HUES48 (cell line): Measurements from ENCODE around the gene ALDH1L1.

Experiments used
- H3K27ac ChIP-seq: one replicate; pipeline ENCODE4 v1.7.0; 2013; ENCODE audit warnings: low read depth, low read length, inconsistent platforms
- H3K27me3 ChIP-seq: 2 replicates; pipeline ENCODE4 v1.6.1; 2013; ENCODE audit warnings: mild to moderate bottlenecking, low read length; ENCODE audit not compliant: control insufficient read depth, insufficient read depth
- H3K36me3 ChIP-seq: 2 replicates; pipeline ENCODE4 v1.6.1; 2013; ENCODE audit warnings: low read length; ENCODE audit not compliant: control insufficient read depth, insufficient read depth
- H3K4me1 ChIP-seq: 2 replicates; pipeline ENCODE4 v1.6.1; 2013; ENCODE audit warnings: mild to moderate bottlenecking, low read length; ENCODE audit not compliant: control insufficient read depth, insufficient read depth
- H3K4me3 ChIP-seq: 2 replicates; pipeline ENCODE4 v1.5.1; 2013; ENCODE audit warnings: mild to moderate bottlenecking, low read depth, low read length
- H3K9ac ChIP-seq: 2 replicates; pipeline ENCODE4 v1.6.1; 2013; ENCODE audit warnings: mild to moderate bottlenecking, low read depth, low read length, moderate library complexity
- H3K9me3 ChIP-seq: 2 replicates; pipeline ENCODE4 v1.6.1; 2013; ENCODE audit warnings: low read length; ENCODE audit not compliant: control insufficient read depth, insufficient read depth

The ALDH1L1 gene

GRCh38 chr3:126180477-126181397 is at the start of gene ALDH1L1:
TSS of gene ALDH1L1 (minus strand) at chr3:126180586. CDS start at chr3:126160979, 19,607 bp downstream.
- Histone ChIP-seq H3K9ac (no peak within 1 kb of the TSS; the same call in 1 of the 2 replicates), H3K4me3 (peak within 1 kb of the TSS; percentile 62), H3K27ac (peak within 1 kb of the TSS; percentile 55)

GRCh38 chr3:126226374-126226773 is 46.0 kb upstream of the ALDH1L1 start:
- Histone ChIP-seq H3K4me1 (no peaks in the 10 kb centered on the region), H3K4me3 (no peak overlapping the region), H3K9ac (no peak overlapping the region), H3K27me3 (no peaks in the 10 kb centered on the region), H3K9me3 (no peaks in the 10 kb centered on the region; the same call in 1 of the 2 replicates), H3K36me3 (no peaks in the 10 kb centered on the region), H3K27ac (no peak overlapping the region)

More at GRCh38 chr3:126180477-126181397, at the start of gene ALDH1L1:
- no peaks in the 10 kb centered on the region for H3K9me3 ChIP-seq
- no peaks in the 10 kb centered on the region for H3K36me3 ChIP-seq
- peaks cover 53% of the 10 kb centered on the region for H3K27me3 ChIP-seq
- H3K4me1 ChIP-seq, result peaks cover 11% of the 10 kb centered on the region; the same call in 1 of the 2 replicates

- Histone ChIP-seq H3K27ac (no peak overlapping the region), H3K4me1 (peaks cover 3% of the 10 kb centered on the region; the same call in 1 of the 2 replicates), H3K27me3 (peaks cover 27% of the 10 kb centered on the region), H3K36me3 (no peaks in the 10 kb centered on the region), H3K4me3 (no peak overlapping the region), H3K9ac (no peak overlapping the region), H3K9me3 (no peaks in the 10 kb centered on the region)
These were observed 36.0 kb upstream of the ALDH1L1 start for GRCh38 chr3:126216416-126216815.

- H3K27me3 ChIP-seq, result peaks cover 34% of the 10 kb centered on the region
- H3K27ac ChIP-seq, result no peak overlapping the region
- 0 out of 2 replicates have a peak overlapping the region, but pooled peaks have one; percentile 39 for H3K9ac ChIP-seq
- no peaks in the 10 kb centered on the region for H3K9me3 ChIP-seq
- no peaks in the 10 kb centered on the region for H3K36me3 ChIP-seq
- peaks cover 3% of the 10 kb centered on the region; the same call in 1 of the 2 replicates for H3K4me1 ChIP-seq
- peak overlapping the region; percentile 64 for H3K4me3 ChIP-seq
These were observed 33.1 kb upstream of the ALDH1L1 start for GRCh38 chr3:126213379-126214028.

- Histone ChIP-seq H3K36me3 (no peaks in the 10 kb centered on the region), H3K4me1 (peaks cover 3% of the 10 kb centered on the region; the same call in 1 of the 2 replicates), H3K9ac (0 out of 2 replicates have a peak overlapping the region, but pooled peaks have one; percentile 39), H3K4me3 (peak overlapping the region; percentile 64), H3K9me3 (no peaks in the 10 kb centered on the region; the same call in 1 of the 2 replicates), H3K27me3 (peaks cover 34% of the 10 kb centered on the region), H3K27ac (no peak overlapping the region)
These were observed 32.4 kb upstream of the ALDH1L1 start for GRCh38 chr3:126212620-126213378.

- H3K4me1 ChIP-seq, result peaks cover 3% of the 10 kb centered on the region; the same call in 1 of the 2 replicates
- no peaks in the 10 kb centered on the region for H3K36me3 ChIP-seq
- H3K27me3 ChIP-seq, result peaks cover 34% of the 10 kb centered on the region
- peak overlapping the region; percentile 64 for H3K4me3 ChIP-seq
- H3K9ac ChIP-seq, result no peak overlapping the region
- H3K27ac ChIP-seq, result no peak overlapping the region
- no peaks in the 10 kb centered on the region; the same call in 1 of the 2 replicates for H3K9me3 ChIP-seq
These were observed 31.8 kb upstream of the ALDH1L1 start for GRCh38 chr3:126212250-126212619.

- Histone ChIP-seq H3K27me3 (peaks cover 34% of the 10 kb centered on the region), H3K36me3 (no peaks in the 10 kb centered on the region), H3K27ac (no peak overlapping the region), H3K9me3 (no peaks in the 10 kb centered on the region; the same call in 1 of the 2 replicates), H3K4me3 (no peak overlapping the region), H3K4me1 (peaks cover 3% of the 10 kb centered on the region; the same call in 1 of the 2 replicates), H3K9ac (no peak overlapping the region)
These were observed 31.2 kb upstream of the ALDH1L1 start for GRCh38 chr3:126211569-126211968.

GRCh38 chr3:126210606-126211005 is 30.2 kb upstream of the ALDH1L1 start:
- Histone ChIP-seq H3K27ac (no peak overlapping the region), H3K9ac (no peak overlapping the region), H3K36me3 (no peaks in the 10 kb centered on the region), H3K27me3 (peaks cover 34% of the 10 kb centered on the region), H3K4me3 (no peak overlapping the region), H3K9me3 (no peaks in the 10 kb centered on the region; the same call in 1 of the 2 replicates), H3K4me1 (peaks cover 3% of the 10 kb centered on the region; the same call in 1 of the 2 replicates)

- Histone ChIP-seq H3K9me3 (no peaks in the 10 kb centered on the region; the same call in 1 of the 2 replicates), H3K9ac (no peak overlapping the region), H3K4me1 (peaks cover 3% of the 10 kb centered on the region; the same call in 1 of the 2 replicates), H3K36me3 (no peaks in the 10 kb centered on the region), H3K27me3 (peaks cover 34% of the 10 kb centered on the region), H3K4me3 (no peak overlapping the region), H3K27ac (no peak overlapping the region)
These were observed 29.4 kb upstream of the ALDH1L1 start for GRCh38 chr3:126209741-126210140.

- Histone ChIP-seq H3K9me3 (no peaks in the 10 kb centered on the region; the same call in 1 of the 2 replicates), H3K27me3 (peaks cover 23% of the 10 kb centered on the region), H3K9ac (no peak overlapping the region), H3K36me3 (no peaks in the 10 kb centered on the region), H3K4me1 (peaks cover 3% of the 10 kb centered on the region; the same call in 1 of the 2 replicates), H3K27ac (no peak overlapping the region), H3K4me3 (no peak overlapping the region)
These were observed 28.3 kb upstream of the ALDH1L1 start for GRCh38 chr3:126208606-126209256.
